Activated CD8-positive, alpha-beta memory T cell treated with anti-CD3 and anti-CD28 coated beads for 48 hours (primary cell): ENCODE measurements around the gene SUMF1.

Experiments
- DNase-seq, 3 experiments: peaks; one replicate each; pipeline ENCODE4 v3.0.0-alpha.2; 2020; ENCODE audit warnings: low read depth in 2 of 3, low spot score in 2 of 3

The SUMF1 gene

GRCh38 chr3:4417449-4417848, 49.6 kb downstream of the SUMF1 start:
- DNase-seq = no peak

- no peak for DNase-seq
Measured at GRCh38 chr3:4416961-4417360, 50.1 kb downstream of the SUMF1 start.

GRCh38 chr3:4416427-4416945, 50.6 kb downstream of the SUMF1 start:
- DNase-seq = no peak

- DNase-seq = no peak
Measured at GRCh38 chr3:4413467-4413866, 53.6 kb downstream of the SUMF1 start.

GRCh38 chr3:4411833-4412232, 55.2 kb downstream of the SUMF1 start:
- DNase-seq = no peak

- no peak for DNase-seq
Measured at GRCh38 chr3:4411236-4411635, 55.8 kb downstream of the SUMF1 start.

GRCh38 chr3:4410606-4411005, 56.5 kb downstream of the SUMF1 start:
- DNase-seq = no peak

- DNase-seq = no peak
Measured at GRCh38 chr3:4409971-4410573, 57.0 kb downstream of the SUMF1 start.

GRCh38 chr3:4409415-4409814, 57.7 kb downstream of the SUMF1 start:
- no peak for DNase-seq

GRCh38 chr3:4408958-4409357, 58.1 kb downstream of the SUMF1 start:
- no peak for DNase-seq

- no peak for DNase-seq
Measured at GRCh38 chr3:4407941-4408340, 59.1 kb downstream of the SUMF1 start.

- no peak for DNase-seq
Measured at GRCh38 chr3:4406746-4407568, 60.1 kb downstream of the SUMF1 start.

- DNase-seq = no peak
Measured at GRCh38 chr3:4404881-4405280, 62.2 kb downstream of the SUMF1 start.

GRCh38 chr3:4401441-4401840, 65.6 kb downstream of the SUMF1 start:
- no peak for DNase-seq

GRCh38 chr3:4399476-4399875, 67.6 kb downstream of the SUMF1 start:
- no peak for DNase-seq

- no peak for DNase-seq
Measured at GRCh38 chr3:4398941-4399245, 68.2 kb downstream of the SUMF1 start.

GRCh38 chr3:4398120-4398940, 68.7 kb downstream of the SUMF1 start:
- DNase-seq = no peak

GRCh38 chr3:4397466-4397865, 69.6 kb downstream of the SUMF1 start:
- no peak for DNase-seq

GRCh38 chr3:4396542-4396941, 70.5 kb downstream of the SUMF1 start:
- DNase-seq = no peak

GRCh38 chr3:4396006-4396405, 71.1 kb downstream of the SUMF1 start:
- DNase-seq = no peak

- no peak for DNase-seq
Measured at GRCh38 chr3:4395448-4395847, 71.6 kb downstream of the SUMF1 start.

- no peak for DNase-seq
Measured at GRCh38 chr3:4394567-4394966, 72.5 kb downstream of the SUMF1 start.
